BJ (cell line): ENCODE results near the gene SLC4A4. TPM values are rescaled to one million over a fixed set of nuclear protein-coding genes. Genes with fewer than 3 reads are reported as not detected.

Experiments used
- CTCF ChIA-PET: fragments of 350-600 bp; formaldehyde crosslinking; extraction: SDS; loops from one replicate; lab custom pipeline; 2021; ENCODE audit warnings: antibody characterized with exemption, inconsistent platforms; lab: Yijun Ruan, JAX
- POLR2A ChIA-PET: fragments of 300-600 bp; sonication (Branson Sonifier 250); formaldehyde crosslinking; extraction: SDS; loops from one replicate; lab custom pipeline; 2021; ENCODE audit warnings: antibody characterized with exemption; lab: Charles Lee
- DNase-seq: peaks from one replicate; pipeline ENCODE4 v3.0.0-alpha.2; 2011; ENCODE audit warnings: low read depth
- H3K27me3 ChIP-seq: 2 replicates; pipeline ENCODE4 v1.6.0; 2011; ENCODE audit warnings: low read length; ENCODE audit not compliant: control insufficient read depth, insufficient read depth
- H3K36me3 ChIP-seq: 2 replicates; pipeline ENCODE4 v1.5.1; 2011; ENCODE audit warnings: low read length; ENCODE audit not compliant: control insufficient read depth, insufficient read depth
- H3K4me3 ChIP-seq: 2 replicates; pipeline ENCODE4 v1.5.1; 2011; ENCODE audit warnings: low read depth, mild to moderate bottlenecking, control low read depth, low read length
- polyA plus RNA-seq: library from polyadenylated mRNA; depleted of rRNA; stranded (reverse); fragments of >200 nt; gene quantifications from 2 replicates; pipeline ENCODE4 v1.2.3, GENCODE V29; 2011
- TF ChIP-seq, protein P1 (sequence below): IDR thresholded peaks from 2 replicates; pipeline ENCODE4 v1.5.1; 2011; ENCODE audit warnings: low read depth, mild to moderate bottlenecking, control low read depth, inconsistent platforms, low read length, moderate library complexity; ENCODE audit not compliant: insufficient read depth

Gene SLC4A4
- polyA plus RNA-seq, 1 experiment, result 1.9 TPM

DNA sequence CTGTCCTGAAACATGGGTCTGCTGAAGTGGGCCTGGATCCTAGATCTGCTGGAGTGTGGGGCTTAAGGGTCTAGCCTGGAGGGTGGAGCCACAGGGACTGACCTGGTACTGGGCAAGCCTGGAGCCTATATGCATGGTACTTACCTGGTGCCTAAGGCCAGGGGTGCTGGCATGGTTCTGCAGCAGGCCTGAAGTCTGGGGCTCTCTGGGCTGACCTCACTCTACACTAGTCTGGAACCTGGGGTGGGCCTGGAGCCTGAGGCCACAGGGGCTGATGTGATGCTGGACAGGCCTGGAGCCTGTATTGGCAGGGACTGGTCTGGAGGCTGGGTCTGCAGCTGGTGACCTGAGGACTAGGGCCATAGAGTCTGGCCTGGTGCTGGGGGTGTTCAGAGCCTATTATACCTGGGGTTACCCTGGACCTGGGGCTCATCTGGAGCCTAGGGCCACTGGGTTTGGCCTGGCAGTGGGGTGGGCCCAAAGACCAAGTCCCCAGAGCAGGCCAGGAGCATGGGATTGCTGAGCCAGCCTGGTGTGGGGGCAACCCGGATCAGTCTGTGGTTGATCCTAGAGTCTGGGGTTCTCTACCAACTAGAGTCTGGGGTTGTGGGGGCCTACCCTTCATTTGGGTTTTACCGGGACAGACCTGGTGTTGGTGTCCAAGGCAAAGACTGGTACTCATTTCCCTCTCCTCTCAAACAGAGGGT, 179.6 kb downstream of the SLC4A4 start:
- Histone ChIP-seq H3K4me3 (no peak overlapping the region), H3K27me3 (no peaks in the 10 kb centered on the region), H3K36me3 (no peaks in the 10 kb centered on the region)
- no peak for DNase-seq
- CTCF ChIA-PET, result no interaction called here
- TF ChIP-seq, protein P1, sequence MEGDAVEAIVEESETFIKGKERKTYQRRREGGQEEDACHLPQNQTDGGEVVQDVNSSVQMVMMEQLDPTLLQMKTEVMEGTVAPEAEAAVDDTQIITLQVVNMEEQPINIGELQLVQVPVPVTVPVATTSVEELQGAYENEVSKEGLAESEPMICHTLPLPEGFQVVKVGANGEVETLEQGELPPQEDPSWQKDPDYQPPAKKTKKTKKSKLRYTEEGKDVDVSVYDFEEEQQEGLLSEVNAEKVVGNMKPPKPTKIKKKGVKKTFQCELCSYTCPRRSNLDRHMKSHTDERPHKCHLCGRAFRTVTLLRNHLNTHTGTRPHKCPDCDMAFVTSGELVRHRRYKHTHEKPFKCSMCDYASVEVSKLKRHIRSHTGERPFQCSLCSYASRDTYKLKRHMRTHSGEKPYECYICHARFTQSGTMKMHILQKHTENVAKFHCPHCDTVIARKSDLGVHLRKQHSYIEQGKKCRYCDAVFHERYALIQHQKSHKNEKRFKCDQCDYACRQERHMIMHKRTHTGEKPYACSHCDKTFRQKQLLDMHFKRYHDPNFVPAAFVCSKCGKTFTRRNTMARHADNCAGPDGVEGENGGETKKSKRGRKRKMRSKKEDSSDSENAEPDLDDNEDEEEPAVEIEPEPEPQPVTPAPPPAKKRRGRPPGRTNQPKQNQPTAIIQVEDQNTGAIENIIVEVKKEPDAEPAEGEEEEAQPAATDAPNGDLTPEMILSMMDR, result no peak
- POLR2A ChIA-PET, result no interaction called here

GRCh38 chr4:71520308-71520707, 181.5 kb downstream of the SLC4A4 start:
- DNase-seq, result no peak
- H3K27me3 ChIP-seq, result no peaks in the 10 kb centered on the region
- POLR2A ChIA-PET, result no interaction called here
- CTCF ChIA-PET, result interaction anchor here (0.8 kb wide), 2 partner anchors 11 to 12 kb away, joined by 3 read pairs; no protein-coding TSS in a partner anchor
- TF ChIP-seq, protein P1, result no peak
- H3K4me3 ChIP-seq, result no peak overlapping the region
- H3K36me3 ChIP-seq, result no peaks in the 10 kb centered on the region

GRCh38 chr4:71520850-71521249, 182.0 kb downstream of the SLC4A4 start:
- no peak for DNase-seq
- Histone ChIP-seq H3K4me3 (no peak overlapping the region), H3K36me3 (no peaks in the 10 kb centered on the region), H3K27me3 (no peaks in the 10 kb centered on the region)
- ChIA-PET POLR2A (no interaction called here), CTCF (no interaction called here)
- TF ChIP-seq, protein P1, result no peak

GRCh38 chr4:71524756-71525155, 185.9 kb downstream of the SLC4A4 start:
- POLR2A ChIA-PET, result no interaction called here
- TF ChIP-seq, protein P1, result no peak
- CTCF ChIA-PET, result no interaction called here
- no peaks in the 10 kb centered on the region for H3K36me3 ChIP-seq
- no peaks in the 10 kb centered on the region for H3K27me3 ChIP-seq
- no peak overlapping the region for H3K4me3 ChIP-seq
- DNase-seq, result no peak

DNA sequence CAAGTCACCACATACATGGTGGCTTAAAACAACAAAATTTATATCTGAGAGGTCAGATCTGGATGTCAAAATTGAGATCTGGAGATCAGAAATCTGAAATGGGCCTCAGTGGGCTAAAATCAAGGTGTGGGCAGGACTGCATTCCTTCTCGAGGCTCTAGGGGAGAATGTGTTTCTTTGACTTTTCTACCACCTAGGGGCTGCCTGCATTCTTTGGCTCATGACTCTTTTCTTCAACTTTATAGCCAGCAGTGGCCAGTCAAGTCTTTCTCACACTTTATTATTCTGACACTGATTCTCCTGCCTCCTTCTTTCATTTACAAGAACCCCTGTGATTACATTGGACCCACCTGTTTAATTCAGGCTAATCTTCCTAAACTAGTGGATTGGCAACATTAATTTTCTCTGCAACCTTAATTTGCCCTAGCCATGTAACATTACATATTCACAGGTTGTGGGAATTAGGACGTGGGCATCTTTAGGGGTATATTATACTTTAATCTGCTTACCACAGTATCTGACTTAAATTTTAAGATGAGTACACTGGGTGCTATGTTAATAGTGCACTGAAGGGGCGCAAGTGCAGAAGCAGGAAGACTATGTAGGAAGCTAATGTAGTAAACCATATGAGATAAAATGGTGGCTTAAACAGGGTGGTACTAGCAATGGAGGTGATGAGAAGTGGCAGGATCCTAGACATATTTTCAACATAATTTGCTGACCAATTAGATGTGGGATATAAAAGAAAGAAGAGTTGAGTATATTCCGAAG, 188.0 kb downstream of the SLC4A4 start:
- ChIA-PET POLR2A (no interaction called here), CTCF (no interaction called here)
- TF ChIP-seq, protein P1, result 0 out of 2 replicates have a peak, but pooled peaks have one; percentile 7
- no peaks in the 10 kb centered on the region for H3K27me3 ChIP-seq
- H3K36me3 ChIP-seq, result no peaks in the 10 kb centered on the region
- no peak overlapping the region for H3K4me3 ChIP-seq
- no peak for DNase-seq
